GM21447 (cell line): ENCODE results near the gene PUDP.
"Not testable (repeated sequence)": the region's sequence is repeated elsewhere in the genome, so short reads cannot be mapped to it uniquely, and the experiment has no call there.

Source experiments
- ATAC-seq: cut with Tn5 transposase; IDR thresholded peaks from one replicate; pipeline ENCODE4 v1.9.1; 2021; ENCODE audit not compliant: unreplicated experiment

Gene PUDP

DNA sequence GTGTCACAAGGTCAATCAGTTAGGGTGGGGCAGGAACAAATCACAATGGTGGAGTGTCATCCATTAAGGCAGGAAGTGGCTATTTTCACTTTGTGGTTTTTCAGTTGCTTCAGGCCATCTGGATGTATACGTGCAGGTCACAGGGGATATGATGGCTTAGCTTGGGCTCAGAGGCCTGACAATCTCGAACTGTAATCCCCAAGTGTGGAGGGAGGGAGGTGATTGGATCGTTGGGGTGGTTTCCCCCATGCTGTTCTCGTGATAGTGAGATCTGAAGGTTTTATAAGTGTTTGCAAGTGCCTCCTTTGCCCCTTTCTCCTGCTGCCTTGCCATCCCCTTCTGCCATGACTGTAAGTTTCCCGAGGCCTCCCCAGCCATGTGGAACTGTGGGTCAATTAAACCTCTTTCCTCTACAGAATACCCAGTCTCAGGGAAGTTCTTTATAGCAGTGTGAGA, 37.1 kb downstream of the PUDP start:
- ATAC-seq: peak; percentile 46

DNA sequence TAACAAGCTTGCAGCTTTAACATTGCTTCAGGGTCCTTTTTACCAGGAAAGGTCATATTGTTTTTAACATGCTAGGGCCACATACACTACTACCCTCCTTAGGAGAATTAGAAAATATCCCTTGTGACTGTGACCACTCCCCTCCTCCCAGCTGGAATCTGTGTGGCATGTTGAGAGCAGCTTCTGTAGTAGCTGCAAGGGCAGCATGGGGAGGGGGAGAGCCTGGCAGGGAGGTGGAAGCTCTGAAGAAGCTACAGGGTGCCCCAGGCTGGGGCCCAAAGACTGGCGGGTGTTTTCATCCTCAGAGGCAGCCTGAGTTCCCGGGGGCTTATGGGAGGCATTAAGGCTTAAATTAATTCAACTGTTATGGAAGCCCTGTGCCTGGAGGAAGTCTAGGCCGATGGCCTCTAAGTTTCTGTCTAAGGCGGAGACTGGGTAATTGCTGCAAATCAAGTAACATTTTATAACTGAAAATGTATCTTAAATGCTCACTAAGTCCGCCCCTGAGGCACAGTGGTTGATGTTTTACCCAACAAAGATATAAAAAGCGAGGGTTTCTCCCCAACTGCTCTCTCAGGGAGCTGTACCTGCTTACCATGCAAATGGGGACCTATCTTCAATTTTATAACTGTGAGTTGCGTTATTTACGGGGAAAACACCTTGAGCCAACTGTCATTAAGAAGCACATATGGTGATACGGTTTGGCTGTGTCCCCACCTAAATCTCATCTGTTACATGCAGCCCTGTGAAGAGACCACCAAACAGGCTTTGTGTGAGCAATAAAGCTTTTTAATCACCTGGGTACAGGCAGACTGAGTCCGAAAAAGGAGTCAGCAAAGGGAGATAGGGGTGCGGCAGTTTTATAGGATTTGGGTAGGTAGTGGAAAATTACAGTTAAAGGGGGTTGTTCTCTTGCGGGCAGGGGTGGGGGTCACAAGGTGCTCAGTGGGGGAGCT, 37.8 kb downstream of the PUDP start:
- ATAC-seq: peak; percentile 71

DNA sequence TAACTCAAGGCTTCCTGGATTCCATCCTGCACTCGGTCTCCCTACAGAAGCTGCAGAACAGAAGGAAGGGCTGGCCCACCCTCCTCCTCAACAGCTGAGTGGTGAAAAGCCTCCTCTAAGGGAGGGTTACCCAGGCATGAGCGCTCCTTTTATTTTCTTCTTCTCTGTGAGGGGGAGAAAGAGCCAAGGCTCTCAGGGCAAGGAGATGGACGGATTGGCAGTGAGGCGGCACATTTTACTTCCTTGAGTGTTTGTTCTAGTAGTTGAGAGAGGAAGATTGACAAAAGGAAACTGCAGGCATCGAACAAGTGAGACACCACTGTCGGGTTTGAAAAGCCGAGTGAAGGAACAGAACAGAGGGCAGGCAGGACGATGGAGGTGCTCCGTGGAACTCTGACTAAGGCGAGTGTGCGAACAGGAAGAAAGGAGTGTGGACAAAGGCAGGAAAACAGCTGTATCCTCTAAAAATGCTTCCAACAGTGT, 38.9 kb downstream of the PUDP start:
- no peak for ATAC-seq

DNA sequence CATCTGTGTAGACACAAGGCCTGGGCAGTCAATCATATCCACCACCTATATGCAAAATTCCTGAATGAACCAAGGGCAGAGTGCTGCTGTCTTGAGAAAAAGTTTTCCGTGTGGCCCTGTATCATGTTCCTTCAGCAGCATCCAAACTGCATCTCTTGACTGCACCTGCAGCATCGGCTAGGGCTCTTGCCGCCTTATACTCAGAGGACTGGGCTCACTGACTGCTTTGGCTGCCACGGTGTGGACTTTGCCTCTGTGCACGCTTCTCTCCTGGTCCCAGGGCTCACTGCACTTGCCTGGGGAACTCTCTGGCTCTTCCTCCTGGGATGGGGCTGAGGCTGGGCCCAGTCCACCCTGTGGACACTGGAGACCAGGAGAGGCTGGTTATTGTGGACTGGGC, 39.9 kb downstream of the PUDP start:
- ATAC-seq: no peak

DNA sequence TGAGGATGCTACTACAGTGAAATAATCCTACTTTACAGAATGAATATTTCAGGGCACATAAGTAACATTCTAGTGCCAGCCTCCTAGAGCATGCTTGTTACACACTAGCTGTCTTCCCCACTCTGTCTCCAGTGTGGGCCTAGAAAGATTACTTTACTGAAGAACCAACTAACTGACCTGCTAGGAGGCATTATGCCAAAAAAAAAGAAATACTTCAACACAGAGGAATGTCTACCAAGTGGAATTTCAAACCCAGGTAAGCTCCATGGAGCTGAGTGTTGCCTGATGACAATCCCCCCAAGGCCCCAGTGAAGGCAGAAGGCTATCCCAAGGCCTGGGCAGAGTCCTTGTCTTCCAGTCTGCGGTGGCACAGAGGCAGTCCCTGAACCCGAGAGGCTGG, 41.3 kb downstream of the PUDP start:
- ATAC-seq: no peak

DNA sequence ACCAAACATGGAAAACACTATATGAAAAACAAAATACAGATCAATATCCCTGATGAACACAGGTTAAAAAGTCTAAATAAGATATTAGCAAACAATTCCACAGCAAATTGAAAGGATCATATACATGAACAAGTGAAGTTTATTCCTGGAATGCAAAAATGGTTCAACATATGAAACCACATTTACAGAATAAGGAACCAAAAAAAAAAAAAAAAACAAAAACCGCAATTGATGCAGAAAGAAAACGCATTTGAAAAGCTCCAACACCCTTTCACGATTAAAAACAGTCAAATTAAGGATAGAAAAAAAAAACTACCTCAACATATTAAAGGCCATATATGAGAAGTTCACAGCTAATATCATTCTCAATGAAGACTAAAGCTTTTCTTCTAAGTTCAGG, 45.8 kb downstream of the PUDP start:
- ATAC-seq: no peak

DNA sequence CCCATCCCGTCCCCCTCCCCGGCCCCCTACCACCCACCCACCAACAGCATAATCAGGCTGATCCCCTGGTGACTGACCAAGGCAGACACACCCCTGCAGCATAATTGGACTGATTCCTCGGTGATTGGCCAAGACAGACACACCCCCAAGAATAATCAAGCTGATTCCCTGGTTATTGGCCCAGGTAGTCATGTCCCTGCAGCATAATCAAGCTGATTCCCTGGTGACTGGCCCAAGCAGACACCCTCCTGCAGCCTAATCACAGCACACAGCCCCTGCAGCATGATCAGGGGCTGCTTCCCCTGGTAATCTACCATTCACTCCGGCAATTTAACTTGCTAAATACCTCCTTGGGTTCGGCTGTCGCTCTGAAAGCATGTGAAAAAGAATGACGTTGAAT, 47.9 kb downstream of the PUDP start:
- no peak for ATAC-seq

DNA sequence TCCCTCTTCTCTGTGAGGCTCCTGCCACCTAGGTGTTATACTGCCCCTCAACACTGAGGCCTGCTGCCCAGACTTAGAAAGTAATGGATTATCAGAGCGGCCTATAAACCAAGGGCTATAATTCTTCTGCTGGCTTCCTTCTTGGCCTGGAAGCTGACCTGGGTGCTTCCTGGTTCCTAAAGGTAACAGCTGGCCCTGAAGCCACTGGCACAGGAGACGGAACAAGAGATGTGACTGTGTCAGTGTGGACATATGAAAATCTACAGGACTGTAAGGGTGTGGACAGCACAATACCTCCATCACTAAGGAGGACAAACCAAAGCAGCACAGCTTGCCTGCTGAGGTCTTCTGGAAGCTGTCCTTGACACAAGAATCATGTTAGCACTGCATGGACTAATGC, 52.3 kb downstream of the PUDP start:
- ATAC-seq: not testable (repeated sequence)

DNA sequence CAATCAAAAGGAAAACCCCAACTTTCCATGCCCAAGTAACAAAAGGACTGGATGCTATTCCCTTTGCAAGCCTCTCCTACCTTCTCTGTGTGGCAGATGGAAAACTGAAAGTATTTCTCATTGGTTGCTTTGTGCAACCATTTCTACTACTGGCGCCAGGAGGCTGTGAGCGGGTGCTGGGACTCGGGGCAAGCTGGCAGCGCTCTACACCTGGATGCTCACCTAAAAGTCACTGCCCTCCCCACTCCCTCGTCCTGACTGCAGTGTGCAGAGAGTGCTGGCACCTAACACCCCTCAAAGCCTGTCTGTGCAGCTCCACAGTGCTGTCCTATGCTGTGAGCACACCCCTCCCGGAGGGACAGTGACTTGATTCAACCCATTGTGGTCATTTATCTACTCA, 54.6 kb downstream of the PUDP start:
- ATAC-seq: no peak

DNA sequence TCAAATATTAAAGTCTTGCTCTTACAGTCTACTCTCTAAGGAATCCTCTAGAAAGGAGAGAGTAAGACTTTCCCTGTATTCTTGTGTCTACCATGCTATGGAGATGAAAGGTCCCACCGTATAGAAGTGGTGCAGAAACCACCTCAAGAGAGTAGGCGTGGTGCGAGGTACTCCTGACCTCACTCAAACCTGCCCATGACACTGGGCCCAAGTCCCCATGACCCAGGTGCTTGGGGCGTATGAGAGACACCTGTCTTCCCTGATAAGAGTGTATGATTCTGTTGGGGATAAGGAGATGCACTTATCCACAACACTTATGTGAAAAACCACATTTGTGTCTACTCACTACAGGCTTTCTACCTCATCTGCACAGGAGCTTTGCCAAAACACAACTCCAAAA, 55.4 kb downstream of the PUDP start:
- ATAC-seq: no peak

DNA sequence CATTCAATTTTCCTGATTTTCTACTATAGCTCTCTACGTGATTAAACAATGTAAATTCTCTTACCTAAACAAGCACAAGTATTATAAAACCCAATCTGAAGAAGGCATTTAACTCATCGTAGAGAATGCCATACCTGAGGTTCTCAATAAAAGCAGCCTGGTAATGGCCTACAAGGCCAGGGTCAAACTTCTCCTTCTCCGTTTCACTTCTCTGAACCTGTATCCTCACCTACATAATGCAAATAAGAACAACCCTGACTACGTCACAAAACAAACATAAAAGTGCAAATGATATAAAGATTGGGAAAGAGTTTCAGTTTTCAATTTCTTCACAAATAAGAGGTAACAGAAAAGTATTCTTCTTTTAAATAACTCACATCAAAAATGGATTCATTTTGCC, 56.0 kb downstream of the PUDP start:
- ATAC-seq: no peak

DNA sequence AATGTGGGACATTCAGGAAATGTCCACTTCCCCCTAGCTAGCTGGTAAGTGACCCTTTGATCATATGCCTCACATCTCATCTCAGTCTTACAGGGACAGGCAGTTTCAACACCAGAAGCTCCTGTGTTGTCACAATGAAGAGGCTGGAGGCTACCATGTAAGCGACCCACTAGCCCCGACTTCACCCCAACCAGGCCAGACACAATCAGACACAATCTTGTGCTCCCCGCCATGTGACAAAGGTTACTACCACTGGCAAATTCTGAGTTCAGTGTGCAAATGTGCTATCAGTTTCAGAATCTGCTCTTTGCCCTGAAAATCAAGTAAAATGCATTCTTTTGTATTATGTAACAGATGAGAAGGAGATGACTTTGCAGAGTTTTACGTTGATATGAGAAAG, 57.3 kb downstream of the PUDP start:
- ATAC-seq: no peak

DNA sequence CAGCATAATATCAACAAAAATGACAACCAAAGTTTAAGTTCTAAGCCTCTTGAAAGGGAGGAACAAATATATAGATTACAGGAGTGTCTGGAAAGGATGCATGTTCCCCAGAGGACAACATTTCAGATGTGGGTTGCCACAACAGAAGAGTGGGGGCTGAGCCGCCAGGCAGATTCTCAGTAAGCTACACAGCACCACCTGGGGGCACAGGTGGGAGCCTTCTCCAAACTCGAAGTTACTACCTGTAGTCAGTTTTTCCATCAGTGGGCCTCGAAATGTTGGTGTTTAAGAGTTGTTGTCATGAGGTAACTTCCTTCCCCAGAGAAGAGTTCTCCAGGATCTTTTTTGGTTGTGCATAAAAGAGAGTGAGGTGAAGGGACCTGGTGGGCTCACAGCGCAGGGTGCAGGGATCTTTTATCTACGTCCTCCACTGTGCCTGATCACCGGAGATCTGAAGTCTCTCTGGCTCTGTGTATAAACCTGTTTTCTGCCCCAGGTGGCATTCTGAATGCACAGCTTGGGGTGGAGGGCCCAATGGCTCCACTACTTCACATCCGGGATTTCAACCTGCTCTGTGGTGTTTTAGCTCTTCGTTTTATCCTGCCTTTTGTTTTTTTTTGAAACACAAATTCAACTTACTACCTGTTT, 58.9 kb downstream of the PUDP start:
- ATAC-seq: no peak

DNA sequence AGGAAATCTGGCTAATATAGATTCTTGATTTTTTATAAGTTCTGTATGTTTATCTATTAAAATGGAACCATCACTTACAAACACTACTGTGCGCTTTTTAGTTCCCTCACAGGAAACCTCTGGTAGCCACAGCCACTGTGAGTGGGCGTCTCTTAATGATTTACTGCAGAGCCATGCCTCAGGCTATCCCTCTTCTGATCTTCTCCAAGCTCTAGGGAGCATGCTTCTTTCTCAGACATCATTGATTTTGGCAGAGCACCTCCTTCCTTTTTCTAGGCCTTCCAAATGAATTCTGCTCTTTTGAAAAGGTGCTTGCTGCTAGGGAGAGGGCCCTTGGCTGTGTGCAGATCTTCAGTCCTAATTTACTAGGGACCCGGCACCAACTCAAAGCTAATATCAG, 61.6 kb downstream of the PUDP start:
- no peak for ATAC-seq

DNA sequence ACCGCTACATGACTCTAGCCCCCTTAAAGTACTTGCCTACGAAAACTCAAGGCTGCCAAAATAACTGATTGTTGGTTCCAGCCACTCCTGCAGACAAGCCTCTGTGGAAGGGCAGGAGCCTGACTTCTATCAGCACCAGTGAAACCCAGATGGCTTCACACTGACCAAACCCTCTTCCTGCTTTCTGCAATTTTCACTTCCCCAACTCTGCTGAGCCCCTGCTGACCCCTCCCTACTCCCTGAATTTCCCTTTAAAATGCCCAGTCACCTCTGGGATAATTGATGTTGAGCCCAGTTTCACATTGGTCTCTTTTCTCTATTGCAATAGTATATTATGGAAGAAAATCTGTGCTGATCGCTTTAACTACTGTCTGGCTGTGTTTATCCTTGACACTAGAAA, 62.1 kb downstream of the PUDP start:
- ATAC-seq: no peak

DNA sequence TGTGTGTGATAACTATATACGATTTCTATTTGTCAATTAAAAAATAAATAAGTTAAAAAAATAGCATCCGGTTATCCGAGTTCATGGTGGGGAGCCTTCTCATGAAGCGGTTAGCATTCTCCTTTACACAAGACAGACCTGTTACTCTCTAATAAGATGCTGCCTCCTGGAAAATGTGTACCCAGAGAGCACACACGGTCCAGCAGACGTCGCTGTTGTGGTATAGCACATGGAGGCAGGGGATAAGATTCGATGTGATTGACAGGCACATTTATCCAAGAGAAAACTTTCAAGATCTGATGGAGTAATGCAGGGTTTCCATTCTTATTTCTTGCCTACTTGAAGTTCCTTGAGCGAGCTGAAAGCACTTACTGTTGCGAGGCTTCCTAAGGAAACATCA, 63.1 kb downstream of the PUDP start:
- no peak for ATAC-seq

DNA sequence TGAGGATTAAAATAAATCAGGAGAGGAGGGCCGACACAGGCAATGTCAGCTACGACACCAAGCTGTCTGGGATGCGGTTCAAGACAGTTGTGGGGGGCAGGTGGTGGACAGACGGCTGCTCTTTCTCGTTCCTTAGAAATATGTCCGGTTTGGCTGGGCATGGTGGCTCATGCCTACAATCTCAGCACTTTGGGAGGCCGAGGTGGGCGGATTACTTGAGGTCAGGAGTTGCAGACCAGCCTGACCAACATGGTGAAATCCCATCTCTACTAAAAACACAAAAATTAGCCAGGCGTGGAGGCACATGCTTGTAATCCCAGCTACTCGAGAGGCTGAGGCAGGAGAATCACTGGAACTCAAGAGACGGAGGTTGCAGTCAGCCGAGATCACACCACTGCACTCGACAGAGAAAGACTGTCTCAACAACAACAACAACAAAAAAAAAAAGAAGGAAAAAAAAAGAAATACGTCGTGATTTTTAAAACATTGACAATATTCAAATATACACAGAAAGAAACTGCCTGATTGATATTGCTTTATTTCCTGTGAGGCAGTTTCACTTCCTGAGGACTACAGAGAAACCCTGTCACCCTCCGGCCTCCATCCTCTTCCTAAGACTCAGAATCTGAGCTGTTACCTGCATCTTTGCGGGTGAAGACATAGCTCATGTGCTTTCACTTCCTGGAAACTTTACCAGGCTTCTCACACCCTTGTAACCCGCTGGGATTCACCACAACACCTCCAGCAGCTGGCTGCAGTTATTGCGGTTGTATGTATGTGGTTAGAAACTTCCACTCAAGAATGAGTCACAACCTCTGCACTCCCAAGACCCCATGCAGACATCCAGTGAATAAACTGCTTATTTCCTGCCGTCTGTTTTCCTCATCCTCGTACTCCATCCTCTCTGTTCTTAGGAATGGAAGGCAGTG, 64.2 kb downstream of the PUDP start:
- ATAC-seq: peak; percentile 96

DNA sequence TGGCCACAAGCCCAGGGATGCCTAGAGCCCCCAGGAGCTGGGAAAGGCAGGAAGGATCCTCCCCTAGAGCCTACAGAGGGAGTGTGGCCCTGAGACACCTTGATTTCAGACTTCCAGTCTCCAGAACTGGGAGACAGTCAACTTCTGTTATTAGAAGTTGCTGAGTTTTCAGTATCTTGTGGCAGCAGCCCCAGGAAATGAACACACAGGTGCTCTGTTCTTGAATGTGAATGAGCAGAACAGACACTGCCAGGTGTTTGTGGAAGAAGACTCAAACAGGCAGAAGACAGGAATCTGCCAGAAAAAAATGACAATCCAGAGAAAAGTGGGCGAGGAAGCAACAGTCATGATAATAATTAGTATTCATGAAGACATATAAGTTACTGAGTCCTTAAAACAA, 64.9 kb downstream of the PUDP start:
- no peak for ATAC-seq

DNA sequence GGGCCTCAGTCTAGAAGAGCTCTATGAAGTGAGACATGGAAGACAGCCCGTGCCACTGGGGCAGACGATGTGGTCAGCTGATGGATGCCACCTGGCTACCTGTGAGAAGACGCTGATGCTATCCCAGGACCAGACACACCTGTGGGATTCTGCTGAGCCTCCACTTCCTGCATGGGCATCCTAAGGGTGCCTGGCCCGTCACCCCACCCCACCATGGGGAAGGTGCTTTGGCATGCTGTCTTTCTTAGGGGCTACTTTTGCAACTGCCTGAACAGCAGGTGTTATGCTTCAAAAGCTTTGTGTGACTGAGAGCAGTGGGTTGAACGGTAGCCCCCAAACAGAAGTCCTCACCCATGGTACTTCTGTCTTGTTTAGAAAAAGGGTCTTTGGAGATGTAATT, 65.4 kb downstream of the PUDP start:
- ATAC-seq: no peak

DNA sequence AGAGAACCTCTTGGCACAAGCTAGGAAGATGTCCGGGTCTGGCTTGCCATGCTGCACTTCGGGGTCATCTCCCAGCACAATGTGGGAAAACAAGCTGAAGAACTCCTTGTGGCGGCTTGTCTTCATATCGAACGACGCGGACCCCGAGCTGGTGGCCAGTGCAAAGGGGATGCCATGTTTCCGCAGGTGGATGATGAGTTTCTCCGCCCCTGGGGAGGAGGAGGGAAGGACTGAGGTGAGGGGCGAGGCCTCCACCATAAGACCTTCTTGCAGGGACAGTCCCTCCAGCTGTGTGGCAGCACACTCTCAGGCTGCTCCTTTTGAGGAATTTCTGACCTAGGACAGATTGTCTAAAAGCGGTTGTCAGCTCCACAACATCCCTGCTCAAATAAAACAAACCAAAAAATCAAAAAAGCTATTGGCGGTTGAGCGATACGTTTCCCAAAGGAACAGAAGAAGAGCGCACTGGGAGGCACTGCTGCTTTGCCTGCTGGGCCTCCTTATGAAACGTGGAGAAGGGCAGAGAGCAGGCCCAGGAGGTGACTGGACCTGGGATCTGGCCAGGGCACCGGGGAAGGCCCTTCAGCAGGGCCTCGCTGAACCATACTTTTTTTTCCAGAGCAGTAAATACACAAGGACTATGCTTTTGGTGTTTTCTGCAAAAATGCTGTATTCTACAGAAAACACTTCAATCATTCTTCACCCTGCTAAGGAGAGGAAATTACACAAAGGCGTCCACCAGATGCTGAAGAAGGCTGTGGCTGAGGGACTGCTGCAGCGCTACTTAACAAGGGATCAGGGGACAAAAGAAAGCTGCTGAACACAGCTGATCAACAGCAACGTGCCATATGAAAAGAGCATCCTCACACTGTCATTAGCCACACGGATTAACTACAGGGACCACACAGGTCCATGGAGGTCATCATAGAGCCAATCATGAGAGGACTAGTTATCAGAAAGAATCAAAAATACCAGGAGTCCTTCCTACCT, 70.4 kb downstream of the PUDP start:
- ATAC-seq: no peak
